Upper lobe of left lung (tissue), 6 donors: ENCODE data around the gene KRT2. TPM values are rescaled to one million over a fixed set of nuclear protein-coding genes. Genes with fewer than 3 reads are reported as not detected.

ENCODE experiments used
- ATAC-seq, 2 donors: fragments of 200-7000 bp; cut with Tn5 transposase; one replicate each; pipeline ENCODE4 v1.9.1; 2022; ENCODE audit warnings: mild to moderate bottlenecking in 2 of 2, moderate library complexity in 2 of 2; ENCODE audit not compliant: low FRiP score in 2 of 2
- DNase-seq, 2 donors: peaks; one replicate each; pipeline ENCODE4 v3.0.0-alpha.2; 2019 to 2020
- H3K27ac ChIP-seq, 4 donors: fragments of 200-600 bp; sonication (generic); one replicate each; pipeline ENCODE4 v1.5.1; 2016 to 2019
- H3K27me3 ChIP-seq, 4 donors: fragments of 200-600 bp; sonication (generic); one replicate each; pipeline ENCODE4 v1.5.1; 2017 to 2019
- H3K36me3 ChIP-seq, 4 donors: fragments of 200-600 bp; sonication (generic); one replicate each; pipeline ENCODE4 v1.5.1; 2016 to 2019
- H3K4me1 ChIP-seq, 4 donors: fragments of 200-600 bp; sonication (generic); one replicate each; pipeline ENCODE4 v1.5.1; 2018 to 2019
- H3K4me3 ChIP-seq, 4 donors: fragments of 200-600 bp; sonication (generic); one replicate each; pipeline ENCODE4 v1.5.1; 2017 to 2019; ENCODE audit warnings: mild to moderate bottlenecking in 2 of 4, moderate library complexity in 1 of 4
- H3K9me3 ChIP-seq, 4 donors: fragments of 200-600 bp; sonication (generic); one replicate each; pipeline ENCODE4 v1.5.1; 2018 to 2019
- CTCF ChIP-seq, 6 experiments: fragments of 450-650 bp in 4 of 6; fragments of 200-600 bp in 2 of 6; sonication (generic) in 2 of 6; IDR thresholded peaks; one replicate each; pipeline ENCODE4 v1.5.1; 2016 to 2019; ENCODE audit warnings: antibody characterized with exemption in 6 of 6
- EP300 ChIP-seq, 4 donors: sonication (generic); formaldehyde crosslinking; IDR thresholded peaks; one replicate each; pipeline ENCODE4 v1.5.1; 2017; ENCODE audit warnings: antibody characterized with exemption in 4 of 4, control low read depth in 2 of 4
- POLR2A ChIP-seq, 4 donors: fragments of 450-650 bp; IDR thresholded peaks; one replicate each; pipeline ENCODE4 v1.5.1; 2016 to 2017; ENCODE audit warnings: antibody characterized with exemption in 4 of 4, mild to moderate bottlenecking in 2 of 4
- POLR2AphosphoS5 ChIP-seq, 2 donors: sonication (generic); formaldehyde crosslinking; IDR thresholded peaks; one replicate each; pipeline ENCODE4 v1.5.1; 2017; ENCODE audit warnings: antibody characterized with exemption in 2 of 2
- WGBS, 2 donors: methylation state at CpG; one replicate each; pipeline ENCODE4 v1.1.5; 2017 to 2018; 5-methylcytosine and 5-hydroxymethylcytosine counted together
- total RNA-seq, 6 donors: library from RNA; depleted of rRNA in 4 of 6; stranded (reverse); fragments of >200 nt in 4 of 6; gene quantifications; one replicate each; pipeline versions ENCODE4 v1.1.0 to v1.2.1, GENCODE V29; 2016 to 2021
- donor health status: DM: no; HTN: no; CAD: no; lungs with moderate emphysema.
- donor health status: DM: no; HTN: yes; CAD: no; lungs with severe emphysema.

Gene KRT2
- total RNA-seq, 6 donors from 2014 or later, result not detected

DNA sequence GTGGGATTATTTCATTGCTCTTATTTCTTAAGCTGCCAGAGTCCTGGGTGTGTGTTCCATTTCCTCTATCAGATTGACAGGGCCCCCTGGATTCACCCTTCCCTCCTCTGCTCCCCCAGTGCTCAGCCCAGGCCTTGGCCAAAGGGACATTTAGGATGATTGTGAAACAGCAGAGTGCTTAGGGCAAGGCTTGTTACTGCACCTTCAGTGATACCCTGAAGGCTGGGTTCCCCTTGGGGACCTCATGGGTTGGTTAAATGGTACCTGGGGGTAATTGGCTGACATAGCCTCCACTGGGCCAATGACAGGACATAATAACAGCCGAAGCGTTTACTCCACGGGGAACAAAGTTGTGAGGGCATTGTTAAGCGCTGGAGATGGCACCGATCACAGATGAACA is 49.5 kb downstream of the KRT2 start:
- ATAC-seq (no peak), DNase-seq (no peak)
- Histone ChIP-seq H3K36me3 (no peaks in the 10 kb centered on the region), H3K4me3 (no peak overlapping the region), H3K9me3 (no peaks in the 10 kb centered on the region), H3K27ac (no peak overlapping the region), H3K4me1 (no peaks in the 10 kb centered on the region), H3K27me3 (peaks cover 0 to 15% (median 6%) of the 10 kb centered on the region in 4 donors)
- TF ChIP-seq CTCF (IDR thresholded peaks at IDR 0.05), result no peak
- 88 to 90% methylated on average over 5 of the region's 5 CpGs for WGBS, 2 donors

GRCh38 chr12:52601671-52602070 is 50.3 kb downstream of the KRT2 start:
- TF ChIP-seq CTCF (IDR thresholded peaks at IDR 0.05), result no peak
- no peak for TF ChIP-seq EP300 (IDR thresholded peaks at IDR 0.05)
- no peak for TF ChIP-seq POLR2A (IDR thresholded peaks at IDR 0.05)
- no peak for TF ChIP-seq POLR2AphosphoS5 (IDR thresholded peaks at IDR 0.05)
- no peak for ATAC-seq
- WGBS, 2 donors, result 58 to 77% methylated on average over 4 of the region's 4 CpGs
- no peak for DNase-seq
- H3K27ac ChIP-seq, result no peak overlapping the region
- H3K27me3 ChIP-seq, result peaks cover 0 to 15% (median 6%) of the 10 kb centered on the region in 4 donors
- H3K4me1 ChIP-seq, result no peaks in the 10 kb centered on the region
- H3K36me3 ChIP-seq, result no peaks in the 10 kb centered on the region
- H3K4me3 ChIP-seq, result no peak overlapping the region
- no peaks in the 10 kb centered on the region for H3K9me3 ChIP-seq

- no peaks in the 10 kb centered on the region for H3K4me1 ChIP-seq
- H3K36me3 ChIP-seq, result no peaks in the 10 kb centered on the region
- H3K27ac ChIP-seq, result no peak within 1 kb of the TSS
- DNase-seq (peak in 1 of 2 donors; percentile 78), ATAC-seq (peak in 1 of 2 donors; percentile 14)
- 27 to 77% methylated on average over 14 to 30 of the region's 48 CpGs for WGBS, 2 donors
- TF ChIP-seq EP300 (IDR thresholded peaks at IDR 0.05) (no peak), CTCF (IDR thresholded peaks at IDR 0.05) (no peak), POLR2A (IDR thresholded peaks at IDR 0.05) (no peak), POLR2AphosphoS5 (IDR thresholded peaks at IDR 0.05) (no peak)
- no peaks in the 10 kb centered on the region for H3K9me3 ChIP-seq
- H3K27me3 ChIP-seq, result peaks cover 0 to 15% (median 6%) of the 10 kb centered on the region in 4 donors
- H3K4me3 ChIP-seq, result no peak within 1 kb of the TSS
Measured at GRCh38 chr12:52600941-52601481, 51.0 kb downstream of the KRT2 start, which contains the start of gene KRT72. KRT72 (minus strand) TSS chr12:52601463; CDS start chr12:52601452, 11 bp downstream.

DNA sequence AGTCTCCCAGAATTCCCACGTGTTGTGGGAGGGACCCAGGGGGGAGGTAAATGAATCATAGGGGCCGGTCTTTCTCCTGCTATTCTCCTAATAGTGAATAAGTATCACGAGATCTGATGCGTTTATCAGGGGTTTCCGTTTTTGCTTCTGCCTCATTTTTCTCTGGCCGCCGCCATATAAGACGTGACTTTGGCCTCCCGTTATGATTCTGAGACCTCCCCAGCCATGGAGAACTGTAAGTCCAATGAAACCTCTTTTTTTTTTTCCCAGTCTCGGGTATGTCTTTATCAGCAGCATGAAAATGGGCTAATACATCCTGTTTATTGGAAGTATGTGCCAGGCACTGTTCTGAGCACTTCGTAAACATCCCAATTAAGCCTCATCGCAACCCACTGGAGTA is 51.5 kb downstream of the KRT2 start:
- WGBS, 2 donors, result 83 to 86% methylated on average over 12 of the region's 12 CpGs
- ATAC-seq (no peak), DNase-seq (no peak)
- H3K36me3 ChIP-seq, result no peaks in the 10 kb centered on the region
- H3K27me3 ChIP-seq, result peaks cover 0 to 15% (median 6%) of the 10 kb centered on the region in 4 donors
- no peaks in the 10 kb centered on the region for H3K9me3 ChIP-seq
- H3K4me3 ChIP-seq, result no peak overlapping the region
- no peaks in the 10 kb centered on the region for H3K4me1 ChIP-seq
- no peak overlapping the region for H3K27ac ChIP-seq
- TF ChIP-seq EP300 (IDR thresholded peaks at IDR 0.05) (no peak), CTCF (IDR thresholded peaks at IDR 0.05) (no peak), POLR2AphosphoS5 (IDR thresholded peaks at IDR 0.05) (no peak), POLR2A (IDR thresholded peaks at IDR 0.05) (no peak)

DNA sequence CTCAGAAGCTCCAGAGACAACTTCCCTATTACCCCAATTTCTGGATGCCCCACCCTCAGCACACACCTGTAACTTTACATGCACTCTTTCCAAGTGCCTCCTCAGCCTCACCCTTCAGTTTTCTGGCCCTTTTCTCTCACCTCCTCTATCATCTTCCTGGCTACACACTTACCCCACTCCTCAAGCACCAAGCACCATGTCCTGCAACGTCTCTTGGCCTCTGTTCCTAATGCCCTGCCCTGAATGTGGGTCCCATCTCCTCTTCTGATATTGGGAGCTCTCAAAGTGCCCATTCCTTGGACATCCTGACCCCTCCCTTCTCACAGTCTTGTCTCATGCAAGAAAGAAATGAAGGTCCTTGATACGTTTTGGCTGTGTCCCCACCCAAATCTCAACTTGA is 51.9 kb downstream of the KRT2 start:
- H3K36me3 ChIP-seq, result no peaks in the 10 kb centered on the region
- H3K27ac ChIP-seq, result no peak overlapping the region
- H3K4me3 ChIP-seq, result no peak overlapping the region
- H3K4me1 ChIP-seq, result no peaks in the 10 kb centered on the region
- 49 to 59% methylated on average over 2 of the region's 2 CpGs for WGBS, 2 donors
- TF ChIP-seq POLR2AphosphoS5 (IDR thresholded peaks at IDR 0.05), result no peak
- TF ChIP-seq EP300 (IDR thresholded peaks at IDR 0.05), result no peak
- TF ChIP-seq POLR2A (IDR thresholded peaks at IDR 0.05), result no peak
- no peak for TF ChIP-seq CTCF (IDR thresholded peaks at IDR 0.05)
- DNase-seq, result no peak
- ATAC-seq, result no peak
- H3K9me3 ChIP-seq, result no peaks in the 10 kb centered on the region
- peaks cover 0 to 15% (median 6%) of the 10 kb centered on the region in 4 donors for H3K27me3 ChIP-seq
